ENCODE data around the gene NAALADL2.
A peak's percentile ranks its signal among the peaks of the same experiment; 100 is the strongest.
"Not testable (repeated sequence)": the region's sequence is repeated elsewhere in the genome, so short reads cannot be mapped to it uniquely, and the experiment has no call there.

The NAALADL2 gene

DNA sequence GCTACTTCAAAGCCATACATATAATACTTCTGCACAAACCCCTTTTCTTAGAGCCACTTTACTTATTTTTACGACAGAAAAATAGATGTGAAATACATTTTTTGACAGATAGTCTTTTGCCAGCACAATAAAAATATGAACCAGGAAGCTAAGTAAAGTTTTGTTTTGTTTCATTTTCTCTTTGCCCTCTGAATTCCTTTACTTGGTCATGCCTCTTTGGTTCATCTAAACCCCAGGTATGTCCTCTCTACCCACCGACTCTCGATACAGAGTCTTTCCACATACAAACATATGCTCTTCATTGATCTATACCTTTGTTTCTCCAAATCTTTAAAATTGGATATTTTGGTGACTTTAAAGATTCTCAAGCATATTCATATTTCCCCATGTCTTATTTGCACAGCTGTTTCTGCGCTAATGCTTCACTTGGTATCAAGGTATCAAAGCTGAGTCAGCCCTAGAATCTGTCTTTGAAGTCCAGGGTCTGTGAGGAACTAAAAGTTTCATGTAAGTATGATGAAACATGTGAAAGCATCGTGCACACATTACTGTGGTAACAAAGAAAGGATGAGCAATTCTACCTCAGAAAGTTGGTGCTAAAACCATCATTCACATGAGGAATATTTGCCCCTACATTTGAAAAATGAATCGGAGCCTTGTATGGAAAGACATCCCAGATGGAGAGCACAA, 845.4 kb downstream of the NAALADL2 start:
- DNase-seq = no peak

- DNase-seq = peak; percentile 80
Observed at GRCh38 chr3:175713268-175713667, 854.1 kb downstream of the NAALADL2 start.

DNA sequence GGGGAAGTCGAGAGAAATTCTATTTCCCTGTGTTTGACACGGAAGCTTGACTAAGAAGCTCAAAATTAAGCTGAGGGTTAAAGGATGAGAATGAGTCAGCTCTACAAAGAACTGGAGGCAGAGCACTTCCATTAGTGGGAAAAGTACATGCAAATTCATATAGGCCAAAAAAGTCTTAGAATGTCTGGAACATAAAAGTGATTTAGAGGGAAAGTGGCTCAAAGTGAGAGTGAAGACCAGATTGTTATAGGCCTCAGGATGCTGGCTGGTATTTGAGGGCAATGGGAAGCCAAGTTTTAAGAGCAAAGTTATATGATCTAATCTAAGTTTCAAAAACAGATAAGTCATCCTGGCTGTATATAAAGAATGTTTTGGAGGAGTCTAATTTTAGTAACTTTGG, 857.3 kb downstream of the NAALADL2 start:
- DNase-seq = peak; percentile 21

GRCh38 chr3:175726228-175726627, 867.1 kb downstream of the NAALADL2 start:
- DNase-seq = no peak

DNA sequence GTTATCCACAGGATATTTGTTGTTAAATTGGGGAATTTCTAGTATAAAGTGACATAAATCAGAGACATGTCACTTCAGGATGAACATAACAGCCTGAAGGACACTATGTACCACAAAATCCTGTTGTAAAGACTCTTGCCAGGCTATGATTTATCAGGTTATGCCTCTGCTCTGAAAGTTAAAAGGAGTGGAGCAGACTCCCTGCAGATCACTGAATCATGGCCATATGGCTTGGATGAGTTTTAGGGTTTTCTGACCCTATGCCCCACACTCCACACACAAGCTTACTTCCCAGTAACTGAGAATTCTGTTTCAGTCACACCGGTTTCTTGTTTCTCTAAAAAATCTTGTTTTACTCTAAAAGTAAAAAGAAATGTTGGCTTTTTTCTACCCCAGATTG, 869.4 kb downstream of the NAALADL2 start:
- DNase-seq = no peak

DNA sequence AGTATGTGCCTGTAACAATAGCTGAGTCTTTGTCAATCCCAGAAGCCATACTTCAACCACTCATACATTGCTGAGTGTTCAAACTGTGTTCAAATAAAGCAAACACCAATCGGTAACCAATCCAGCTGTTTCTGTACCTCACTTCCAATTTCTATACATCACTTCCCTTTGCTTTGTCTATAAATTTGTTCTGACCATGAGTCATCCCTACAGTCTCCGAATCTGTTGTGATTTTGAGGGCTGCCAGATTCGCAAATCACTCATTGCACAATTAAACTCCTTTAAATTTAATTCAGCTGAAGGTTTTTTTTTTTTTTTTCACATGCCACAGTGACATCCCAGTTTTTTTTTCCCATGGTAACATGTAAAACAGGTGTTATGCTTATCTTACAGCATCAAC, 870.3 kb downstream of the NAALADL2 start:
- no peak for DNase-seq

DNA sequence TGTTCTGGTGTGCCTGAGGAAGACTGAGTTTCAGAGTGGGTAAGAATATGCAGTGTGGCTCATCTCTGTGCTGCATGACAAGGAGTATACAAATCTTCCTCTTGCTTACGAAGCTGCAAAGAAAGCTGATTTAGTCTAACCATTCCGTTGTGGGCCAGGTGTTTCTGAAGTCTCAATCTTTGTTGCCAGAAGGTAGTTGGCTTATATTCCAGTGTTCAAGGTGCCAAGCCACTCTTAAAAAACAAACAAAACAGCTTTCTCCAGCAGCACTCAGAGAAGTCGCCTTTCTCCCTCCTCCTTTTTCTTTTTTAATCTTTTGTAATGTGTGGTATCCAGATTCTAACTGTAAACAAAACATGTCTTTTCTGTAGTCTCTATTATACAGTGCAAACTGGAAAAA, 872.4 kb downstream of the NAALADL2 start:
- no peak for DNase-seq

GRCh38 chr3:175732017-175732416, 872.9 kb downstream of the NAALADL2 start:
- DNase-seq = no peak

DNA sequence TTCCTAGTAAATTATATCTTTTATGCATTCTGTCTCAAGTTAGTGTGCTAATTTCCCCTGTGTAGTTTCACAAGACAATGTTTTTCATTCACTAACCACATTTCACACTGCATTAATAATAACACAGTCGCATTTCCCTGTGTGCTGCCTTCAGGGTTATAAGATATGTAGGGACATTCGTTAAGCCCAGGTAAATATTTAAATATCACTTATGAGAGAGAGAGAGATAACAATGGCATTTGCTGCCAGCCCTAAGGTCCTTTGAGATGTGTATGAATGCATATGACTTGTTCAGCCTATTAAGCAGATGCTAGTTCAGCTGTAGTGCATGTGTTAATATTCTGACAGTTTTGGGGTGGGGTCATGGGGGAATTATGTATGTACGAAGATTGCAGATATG, 876.7 kb downstream of the NAALADL2 start:
- DNase-seq = no peak

- peak; percentile 37 for DNase-seq
Observed at GRCh38 chr3:175737646-175738572, 878.8 kb downstream of the NAALADL2 start.

DNA sequence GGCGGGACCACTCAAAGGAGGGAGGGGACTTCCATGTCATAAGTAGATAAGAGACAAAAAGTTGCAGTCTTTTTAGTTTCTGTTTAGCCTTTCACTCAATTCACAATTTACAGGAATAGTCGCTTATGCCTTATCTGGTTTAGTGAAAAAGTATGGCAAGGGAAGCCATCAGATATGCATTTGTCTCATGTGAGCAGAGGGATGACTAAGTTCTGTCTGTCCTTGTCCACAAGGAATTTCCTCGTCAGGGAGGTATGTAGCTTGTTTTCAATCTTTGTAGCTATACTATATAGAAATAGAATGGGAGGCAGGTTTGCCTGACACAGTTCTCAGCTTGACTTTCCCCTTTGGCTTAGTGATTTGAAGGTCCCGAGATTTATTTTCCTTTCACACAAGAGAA, 882.8 kb downstream of the NAALADL2 start:
- DNase-seq = peak; percentile 50

- DNase-seq = peak; percentile 52
Observed at GRCh38 chr3:175743733-175744400, 884.7 kb downstream of the NAALADL2 start.

DNA sequence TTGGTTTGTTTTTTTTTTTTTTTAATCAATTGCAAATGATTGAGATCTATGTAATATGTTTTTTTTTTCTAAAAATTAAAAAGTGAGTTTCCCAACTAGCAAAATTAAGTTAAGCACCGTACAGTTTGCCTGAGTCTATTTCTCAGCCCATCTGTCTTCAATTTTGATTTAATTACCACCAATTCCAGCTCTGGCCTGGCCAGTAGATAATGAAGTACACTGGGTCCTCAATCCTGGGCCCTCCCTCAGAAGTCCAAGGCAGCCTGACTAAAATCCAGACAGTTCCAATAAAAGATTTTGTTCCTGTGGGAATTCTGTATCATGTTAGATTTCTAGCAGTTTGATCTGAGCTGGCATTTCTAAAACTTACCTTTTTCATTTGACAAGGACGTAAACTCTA, 887.2 kb downstream of the NAALADL2 start:
- no peak for DNase-seq

GRCh38 chr3:175748087-175748730, 889.1 kb downstream of the NAALADL2 start:
- DNase-seq = no peak

- DNase-seq = no peak
Observed at GRCh38 chr3:175749981-175750380, 890.8 kb downstream of the NAALADL2 start.

DNA sequence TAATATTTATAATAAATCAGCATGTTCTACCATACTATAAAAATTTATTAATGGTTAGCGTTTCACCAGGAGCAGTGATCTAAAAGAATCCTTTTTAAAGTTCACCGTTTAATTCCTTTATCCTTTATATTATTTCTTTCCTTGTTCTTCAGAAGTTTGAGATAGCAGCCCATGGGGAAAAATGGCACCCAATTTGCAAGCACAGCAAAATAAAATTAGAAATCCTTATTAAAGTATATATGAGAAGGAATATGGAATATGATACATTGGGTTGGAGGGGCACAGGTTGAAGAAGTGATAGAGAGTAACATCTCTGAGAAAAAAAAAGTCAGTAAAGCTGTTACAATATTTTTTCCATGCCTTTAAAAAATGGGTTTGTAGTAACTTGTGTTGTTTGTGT, 892.0 kb downstream of the NAALADL2 start:
- no peak for DNase-seq

DNA sequence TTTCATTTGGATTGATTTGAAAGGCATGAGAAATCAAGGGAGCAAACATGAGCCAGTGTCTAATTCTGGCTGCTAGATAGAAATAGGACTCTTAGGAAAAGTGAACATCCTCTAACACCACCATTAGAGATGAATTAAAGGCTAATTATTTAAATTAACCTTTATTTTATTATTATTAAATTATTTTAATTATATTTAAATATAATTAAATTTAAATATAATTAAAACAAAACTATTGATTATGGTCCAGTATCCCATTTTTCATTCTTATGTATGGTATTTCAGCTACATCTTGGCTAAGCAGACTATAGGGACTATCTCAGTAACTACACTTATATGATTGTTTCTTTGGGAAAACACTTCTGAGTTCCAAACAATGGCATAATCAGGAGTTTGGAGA, 904.8 kb downstream of the NAALADL2 start:
- no peak for DNase-seq

DNA sequence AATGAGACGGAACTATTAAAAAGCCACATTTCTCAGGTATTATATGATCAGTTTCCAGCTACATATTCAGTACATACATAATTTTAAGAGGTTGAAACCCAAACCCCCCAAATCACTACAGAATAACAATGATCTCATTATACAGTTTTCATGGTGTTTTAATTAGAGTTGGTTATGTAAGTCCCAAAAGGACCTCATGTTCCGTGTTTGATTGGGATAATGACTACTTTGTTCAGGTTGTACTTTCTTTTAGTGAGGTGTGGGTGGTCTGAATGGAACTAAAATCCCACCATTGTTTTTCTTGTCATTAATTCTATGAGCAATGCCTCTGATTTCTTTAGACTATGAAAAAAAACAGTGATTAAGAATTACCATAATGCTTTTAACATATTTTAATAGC, 905.6 kb downstream of the NAALADL2 start:
- DNase-seq = no peak

DNA sequence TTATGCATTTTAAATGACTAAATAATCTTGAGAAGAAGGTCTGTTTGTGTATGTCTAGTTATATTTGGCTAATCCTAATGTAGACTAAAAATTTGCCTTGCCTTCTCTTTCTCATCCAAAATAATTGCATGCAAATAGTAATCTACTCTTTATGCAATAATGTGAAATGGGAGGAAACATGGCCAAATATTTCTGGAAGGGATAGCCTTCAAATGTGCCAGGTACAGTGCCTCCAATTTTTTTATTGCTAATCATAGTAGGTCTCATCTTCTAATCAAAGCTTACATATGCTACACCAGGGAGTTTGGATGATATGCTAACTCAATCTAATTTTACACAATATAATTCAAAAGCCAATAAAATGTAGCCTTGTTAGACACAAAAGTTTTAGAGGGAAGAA, 911.3 kb downstream of the NAALADL2 start:
- DNase-seq = no peak

DNA sequence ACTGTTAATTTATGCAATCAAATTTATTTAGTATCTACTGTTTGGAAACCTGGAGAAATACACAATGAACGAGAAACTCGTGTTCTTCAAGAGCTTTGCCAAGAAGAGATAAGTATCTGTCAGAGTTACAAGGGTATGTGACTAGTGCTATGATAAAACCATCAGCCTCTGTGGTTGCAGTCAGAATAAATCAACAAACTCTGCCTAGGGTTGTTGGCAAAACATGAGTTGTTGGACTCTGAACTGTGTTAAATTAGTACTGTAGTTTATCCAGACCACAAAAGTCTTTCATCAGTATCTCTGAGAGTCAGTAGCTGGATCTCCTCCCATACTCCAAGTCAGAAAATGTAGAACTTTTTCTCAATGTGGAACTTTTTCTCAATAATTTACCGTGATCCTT, 918.4 kb downstream of the NAALADL2 start:
- DNase-seq = no peak

DNA sequence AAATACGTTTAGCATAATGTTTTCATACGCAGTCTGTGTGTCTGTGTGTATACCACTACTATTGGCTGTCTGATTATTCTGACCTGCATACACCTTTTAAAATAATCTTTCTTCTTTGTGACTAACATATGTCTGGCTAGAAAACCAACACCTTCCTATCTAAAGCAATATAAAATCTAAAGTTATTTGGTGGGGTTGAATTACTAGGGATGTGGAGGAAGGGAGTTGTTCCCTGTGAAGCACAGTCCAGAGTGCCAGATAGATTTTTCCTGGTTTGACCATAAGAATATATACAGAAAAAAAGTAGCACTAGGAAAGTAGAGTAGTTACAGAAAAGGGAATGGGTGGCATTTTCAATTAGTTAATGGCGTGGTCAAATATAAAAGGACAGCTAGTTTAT, 918.8 kb downstream of the NAALADL2 start:
- no peak for DNase-seq

GRCh38 chr3:175778994-175779393, 919.9 kb downstream of the NAALADL2 start:
- DNase-seq = no peak

- not testable (repeated sequence) for DNase-seq
Observed at GRCh38 chr3:175787109-175787508, 928.0 kb downstream of the NAALADL2 start.

Measured in fibroblast of skin of scalp (primary cell).